Neural progenitor cell (in vitro differentiated cells): ENCODE measurements around the gene GON4L.

Experiments used
- CTCF ChIP-seq: fragments of 200-600 bp; sonication (generic); IDR thresholded peaks from 2 replicates; pipeline ENCODE4 v1.5.1; 2017; ENCODE audit warnings: antibody characterized with exemption, mild to moderate bottlenecking
- EZH2 ChIP-seq: fragments of 200-600 bp; sonication (generic); IDR thresholded peaks from 2 replicates; pipeline ENCODE4 v1.6.1; 2017; ENCODE audit warnings: antibody characterized with exemption, mild to moderate bottlenecking, moderate library complexity

GRCh38 chr1:155773221-155773620 lies 83.8 kb downstream of the GON4L start:
- no peak for TF ChIP-seq EZH2
- no peak for TF ChIP-seq CTCF
